GM23338 (cell line): Measurements from ENCODE around the gene DYNC2LI1. TPM values are rescaled to one million over a fixed set of nuclear protein-coding genes. Genes with fewer than 3 reads are reported as not detected.
A peak's percentile ranks its signal among the peaks of the same experiment; 100 is the strongest.

Experiments used
- ATAC-seq: fragments of 200-7000 bp; cut with Tn5 transposase; 3 replicates; pipeline ENCODE4 v1.9.1; 2020
- DNase-seq: peaks from one replicate; pipeline ENCODE4 v3.0.0-alpha.2; 2015; ENCODE audit warnings: low spot score
- H2AFZ ChIP-seq: fragments of 200-600 bp; sonication (generic); 2 replicates; pipeline ENCODE4 v1.8.0; 2016; ENCODE audit warnings: antibody characterized with exemption, mild to moderate bottlenecking, moderate library complexity
- H3F3A ChIP-seq: fragments of 200-600 bp; sonication (generic); replicated peaks from 2 replicates; pipeline ENCODE4 v1.8.0; 2017; ENCODE audit warnings: antibody characterized with exemption, mixed run types, low read depth
- H3K27ac ChIP-seq: fragments of 200-600 bp; sonication (generic); 2 replicates; pipeline ENCODE4 v1.6.1; 2016; ENCODE audit warnings: low read depth
- H3K27me3 ChIP-seq: fragments of 200-600 bp; sonication (generic); 2 replicates; pipeline ENCODE4 v1.8.0; 2016; ENCODE audit warnings: mild to moderate bottlenecking, mixed run types, moderate library complexity; ENCODE audit not compliant: insufficient read depth
- H3K36me3 ChIP-seq: fragments of 200-600 bp; sonication (generic); 2 replicates; pipeline ENCODE4 v1.8.0; 2016; ENCODE audit warnings: mild to moderate bottlenecking; ENCODE audit not compliant: insufficient read depth
- H3K4me1 ChIP-seq: fragments of 200-600 bp; sonication (generic); 2 replicates; pipeline ENCODE4 v1.8.0; 2016; ENCODE audit warnings: mild to moderate bottlenecking, moderate library complexity; ENCODE audit not compliant: insufficient read depth
- H3K4me2 ChIP-seq: fragments of 200-600 bp; sonication (generic); 2 replicates; pipeline ENCODE4 v1.7.1; 2017; ENCODE audit warnings: mixed run types
- H3K4me3 ChIP-seq: fragments of 200-600 bp; sonication (generic); 2 replicates; pipeline ENCODE4 v1.6.1; 2016; ENCODE audit warnings: mixed run types
- H3K79me2 ChIP-seq: fragments of 200-600 bp; sonication (generic); replicated peaks from 2 replicates; pipeline ENCODE4 v1.8.0; 2017; ENCODE audit warnings: mild to moderate bottlenecking; ENCODE audit not compliant: insufficient read depth
- H3K9me2 ChIP-seq: fragments of 200-600 bp; sonication (generic); 2 replicates; pipeline ENCODE4 v1.8.0; 2017; ENCODE audit not compliant: insufficient read depth
- H4K20me1 ChIP-seq: fragments of 200-600 bp; sonication (generic); replicated peaks from 2 replicates; pipeline ENCODE4 v1.8.0; 2017; ENCODE audit warnings: mild to moderate bottlenecking; ENCODE audit not compliant: insufficient read depth
- H3K27ac Mint-ChIP-seq: 2 replicates; pipeline ENCODE4 v1.8.0; 2020; ENCODE audit warnings: inconsistent platforms, mild to moderate bottlenecking, moderate library complexity, mixed read lengths
- H3K27me3 Mint-ChIP-seq: 3 replicates; pipeline ENCODE4 v1.8.0; 2022; ENCODE audit warnings: low read depth, mild to moderate bottlenecking, moderate library complexity, mixed read lengths, inconsistent platforms; ENCODE audit not compliant: insufficient read depth, poor library complexity
- H3K36me3 Mint-ChIP-seq: 3 replicates; pipeline ENCODE4 v1.8.0; 2021; ENCODE audit warnings: low read depth, mild to moderate bottlenecking, inconsistent platforms, moderate library complexity, mixed read lengths
- H3K4me1 Mint-ChIP-seq: 3 replicates; pipeline ENCODE4 v1.8.0; 2020; ENCODE audit warnings: mild to moderate bottlenecking, inconsistent platforms, mixed read lengths
- H3K4me3 Mint-ChIP-seq: 3 replicates; pipeline ENCODE4 v1.8.0; 2021; ENCODE audit warnings: moderate library complexity, mild to moderate bottlenecking, inconsistent platforms, mixed read lengths
- H3K9me3 Mint-ChIP-seq: 3 replicates; pipeline ENCODE4 v1.8.0; 2020; ENCODE audit warnings: moderate library complexity, mild to moderate bottlenecking, inconsistent platforms, mixed read lengths
- CREB1 ChIP-seq: fragments of 250-450 bp; sonication (Bioruptor Pico); IDR thresholded peaks from 2 replicates; pipeline ENCODE4 v1.5.0; 2020; ENCODE audit warnings: low read depth, mild to moderate bottlenecking, moderate library complexity
- ETS1 ChIP-seq: IDR thresholded peaks from 2 replicates; pipeline ENCODE4 v1.6.1; 2016; ENCODE audit warnings: antibody characterized with exemption
- EZH2 ChIP-seq: fragments of 200-600 bp; sonication (generic); IDR thresholded peaks from one replicate; pipeline ENCODE4 v1.8.0; 2017; ENCODE audit warnings: antibody characterized with exemption, mild to moderate bottlenecking, low read depth; ENCODE audit not compliant: unreplicated experiment
- EZH2phosphoT487 ChIP-seq: fragments of 200-600 bp; sonication (generic); IDR thresholded peaks from one replicate; pipeline ENCODE4 v1.8.1; 2018; ENCODE audit warnings: antibody characterized with exemption; ENCODE audit not compliant: unreplicated experiment
- NANOG ChIP-seq: IDR thresholded peaks from 2 replicates; pipeline ENCODE4 v1.6.1; 2016; ENCODE audit warnings: antibody characterized with exemption, borderline replicate concordance
- POLR2AphosphoS5 ChIP-seq: IDR thresholded peaks from 2 replicates; pipeline ENCODE4 v1.6.1; 2016; ENCODE audit warnings: antibody characterized with exemption, low read depth
- STAT1 ChIP-seq: IDR thresholded peaks from one replicate; pipeline ENCODE4 v1.6.1; 2016; ENCODE audit warnings: antibody characterized with exemption; ENCODE audit not compliant: unreplicated experiment
- ZNF114 ChIP-seq: fragments of 250-450 bp; sonication (Bioruptor Pico); IDR thresholded peaks from 2 replicates; pipeline ENCODE4 v1.5.0; 2020; ENCODE audit warnings: mild to moderate bottlenecking, moderate library complexity
- ZNF331 ChIP-seq: fragments of 250-450 bp; sonication (Bioruptor Pico); IDR thresholded peaks from 2 replicates; pipeline ENCODE4 v1.5.0; 2020; ENCODE audit warnings: low read depth, mild to moderate bottlenecking, moderate library complexity
- polyA plus RNA-seq: library from polyadenylated mRNA; unstranded; fragments of >200 nt; fragmentation: Nextera tagmentation; extraction: Ambion mirVana; gene quantifications from 2 replicates; pipeline ENCODE4 v1.2.1, GENCODE V29; 2016
- total RNA-seq: library from RNA; depleted of rRNA; stranded (reverse); fragments of >200 nt; shearing (Covaris generic); gene quantifications from 2 replicates; pipeline ENCODE4 v1.2.3, GENCODE V29; 2014
- TF ChIP-seq, protein P1 (sequence below), 2 experiments: fragments of 200-600 bp in 1 of 2; sonication (generic) in 1 of 2; conservative IDR thresholded peaks; 2 replicates each; pipeline versions ENCODE4 v1.5.1 to v1.6.1; 2016 to 2017; ENCODE audit warnings: antibody characterized with exemption in 2 of 2, low read depth in 2 of 2, mild to moderate bottlenecking in 2 of 2, moderate library complexity in 1 of 2
- TF ChIP-seq, protein P2 (sequence below): IDR thresholded peaks from one replicate; pipeline ENCODE4 v1.6.1; 2018; ENCODE audit warnings: antibody characterized with exemption; ENCODE audit not compliant: unreplicated experiment

Gene DYNC2LI1
- total and polyA plus RNA-seq, 2 experiments from 2014 or later = 8.4 to 11.5 TPM

GRCh38 chr2:43759195-43759594, 14.6 kb upstream of the DYNC2LI1 start:
- no peak overlapping the region for H2AFZ ChIP-seq
- no peaks in the 10 kb centered on the region for H3K27me3 ChIP-seq
- H3K36me3 ChIP-seq = no peaks in the 10 kb centered on the region
- DNase-seq (no peak), ATAC-seq (no peak)
- H3K9me2 ChIP-seq = no peaks in the 10 kb centered on the region
- 0 out of 2 replicates have a peak overlapping the region, but pooled peaks have one; percentile 29 for H3K27ac ChIP-seq
- H3K4me1 ChIP-seq = no peaks in the 10 kb centered on the region
- Mint-ChIP-seq H3K27ac (no peak overlapping the region), H3K27me3 (peaks cover 4% of the 10 kb centered on the region), H3K9me3 (no peaks in the 10 kb centered on the region), H3K4me3 (no peak overlapping the region), H3K4me1 (peaks cover 15% of the 10 kb centered on the region), H3K36me3 (peaks cover 3% of the 10 kb centered on the region; the same call in 2 of the 3 replicates)
- H3K79me2 ChIP-seq = no peaks in the 10 kb centered on the region
- TF ChIP-seq, protein P1, sequence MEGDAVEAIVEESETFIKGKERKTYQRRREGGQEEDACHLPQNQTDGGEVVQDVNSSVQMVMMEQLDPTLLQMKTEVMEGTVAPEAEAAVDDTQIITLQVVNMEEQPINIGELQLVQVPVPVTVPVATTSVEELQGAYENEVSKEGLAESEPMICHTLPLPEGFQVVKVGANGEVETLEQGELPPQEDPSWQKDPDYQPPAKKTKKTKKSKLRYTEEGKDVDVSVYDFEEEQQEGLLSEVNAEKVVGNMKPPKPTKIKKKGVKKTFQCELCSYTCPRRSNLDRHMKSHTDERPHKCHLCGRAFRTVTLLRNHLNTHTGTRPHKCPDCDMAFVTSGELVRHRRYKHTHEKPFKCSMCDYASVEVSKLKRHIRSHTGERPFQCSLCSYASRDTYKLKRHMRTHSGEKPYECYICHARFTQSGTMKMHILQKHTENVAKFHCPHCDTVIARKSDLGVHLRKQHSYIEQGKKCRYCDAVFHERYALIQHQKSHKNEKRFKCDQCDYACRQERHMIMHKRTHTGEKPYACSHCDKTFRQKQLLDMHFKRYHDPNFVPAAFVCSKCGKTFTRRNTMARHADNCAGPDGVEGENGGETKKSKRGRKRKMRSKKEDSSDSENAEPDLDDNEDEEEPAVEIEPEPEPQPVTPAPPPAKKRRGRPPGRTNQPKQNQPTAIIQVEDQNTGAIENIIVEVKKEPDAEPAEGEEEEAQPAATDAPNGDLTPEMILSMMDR (conservative IDR thresholded peaks at IDR 0.05; ENCODE audit: low read depth in 2 of 2) = no peak
- no peaks in the 10 kb centered on the region for H3F3A ChIP-seq
- H3K4me2 ChIP-seq = no peak overlapping the region
- H3K4me3 ChIP-seq = no peak overlapping the region
- no peaks in the 10 kb centered on the region for H4K20me1 ChIP-seq

GRCh38 chr2:43762286-43762685, 11.6 kb upstream of the DYNC2LI1 start:
- H3K27ac Mint-ChIP-seq = no peak overlapping the region
- Histone ChIP-seq H3K79me2 (no peaks in the 10 kb centered on the region), H3K4me2 (no peak overlapping the region), H3K4me3 (no peak overlapping the region), H3K27me3 (no peaks in the 10 kb centered on the region), H3K27ac (no peak overlapping the region), H2AFZ (no peak overlapping the region), H3F3A (no peaks in the 10 kb centered on the region), H3K36me3 (no peaks in the 10 kb centered on the region), H3K4me1 (no peaks in the 10 kb centered on the region), H4K20me1 (no peaks in the 10 kb centered on the region), H3K9me2 (no peaks in the 10 kb centered on the region)
- H3K4me1 Mint-ChIP-seq = peaks cover 10% of the 10 kb centered on the region
- ATAC-seq (no peak), DNase-seq (no peak)
- no peaks in the 10 kb centered on the region for H3K27me3 Mint-ChIP-seq
- H3K36me3 Mint-ChIP-seq = no peaks in the 10 kb centered on the region
- TF ChIP-seq, protein P1 (conservative IDR thresholded peaks at IDR 0.05; ENCODE audit: low read depth in 2 of 2) = no peak
- TF ChIP-seq EZH2 (no peak), ETS1 (no peak), POLR2AphosphoS5 (no peak), CREB1 (no peak), EZH2phosphoT487 (no peak), NANOG (no peak), ZNF331 (CRISPR knock-in tag) (no peak), ZNF114 (CRISPR knock-in tag) (no peak), STAT1 (no peak)
- TF ChIP-seq, protein P2, sequence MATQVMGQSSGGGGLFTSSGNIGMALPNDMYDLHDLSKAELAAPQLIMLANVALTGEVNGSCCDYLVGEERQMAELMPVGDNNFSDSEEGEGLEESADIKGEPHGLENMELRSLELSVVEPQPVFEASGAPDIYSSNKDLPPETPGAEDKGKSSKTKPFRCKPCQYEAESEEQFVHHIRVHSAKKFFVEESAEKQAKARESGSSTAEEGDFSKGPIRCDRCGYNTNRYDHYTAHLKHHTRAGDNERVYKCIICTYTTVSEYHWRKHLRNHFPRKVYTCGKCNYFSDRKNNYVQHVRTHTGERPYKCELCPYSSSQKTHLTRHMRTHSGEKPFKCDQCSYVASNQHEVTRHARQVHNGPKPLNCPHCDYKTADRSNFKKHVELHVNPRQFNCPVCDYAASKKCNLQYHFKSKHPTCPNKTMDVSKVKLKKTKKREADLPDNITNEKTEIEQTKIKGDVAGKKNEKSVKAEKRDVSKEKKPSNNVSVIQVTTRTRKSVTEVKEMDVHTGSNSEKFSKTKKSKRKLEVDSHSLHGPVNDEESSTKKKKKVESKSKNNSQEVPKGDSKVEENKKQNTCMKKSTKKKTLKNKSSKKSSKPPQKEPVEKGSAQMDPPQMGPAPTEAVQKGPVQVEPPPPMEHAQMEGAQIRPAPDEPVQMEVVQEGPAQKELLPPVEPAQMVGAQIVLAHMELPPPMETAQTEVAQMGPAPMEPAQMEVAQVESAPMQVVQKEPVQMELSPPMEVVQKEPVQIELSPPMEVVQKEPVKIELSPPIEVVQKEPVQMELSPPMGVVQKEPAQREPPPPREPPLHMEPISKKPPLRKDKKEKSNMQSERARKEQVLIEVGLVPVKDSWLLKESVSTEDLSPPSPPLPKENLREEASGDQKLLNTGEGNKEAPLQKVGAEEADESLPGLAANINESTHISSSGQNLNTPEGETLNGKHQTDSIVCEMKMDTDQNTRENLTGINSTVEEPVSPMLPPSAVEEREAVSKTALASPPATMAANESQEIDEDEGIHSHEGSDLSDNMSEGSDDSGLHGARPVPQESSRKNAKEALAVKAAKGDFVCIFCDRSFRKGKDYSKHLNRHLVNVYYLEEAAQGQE = no peak
- H3K9me3 Mint-ChIP-seq = no peaks in the 10 kb centered on the region
- H3K4me3 Mint-ChIP-seq = no peak overlapping the region
